Activated naive CD8-positive, alpha-beta T cell treated with anti-CD3 and anti-CD28 coated beads for 36 hours (primary cell): ENCODE measurements around the gene PWP1. TPM values are rescaled to one million over a fixed set of nuclear protein-coding genes. Genes with fewer than 3 reads are reported as not detected.

Experiments
- DNase-seq: peaks from one replicate; pipeline ENCODE4 v3.0.0; 2021
- H3K27ac Mint-ChIP-seq: one replicate; pipeline ENCODE4 v1.8.0; 2022; ENCODE audit warnings: mild to moderate bottlenecking, moderate library complexity, mixed read lengths
- H3K27me3 Mint-ChIP-seq: one replicate; pipeline ENCODE4 v1.8.0; 2022; ENCODE audit warnings: mild to moderate bottlenecking, mixed read lengths
- H3K36me3 Mint-ChIP-seq: one replicate; pipeline ENCODE4 v1.8.0; 2021; ENCODE audit warnings: mild to moderate bottlenecking, mixed read lengths
- H3K4me1 Mint-ChIP-seq: one replicate; pipeline ENCODE4 v1.8.0; 2021; ENCODE audit warnings: mixed read lengths
- H3K4me3 Mint-ChIP-seq: one replicate; pipeline ENCODE4 v1.8.0; 2022; ENCODE audit warnings: mild to moderate bottlenecking, moderate library complexity, mixed read lengths
- H3K9me3 Mint-ChIP-seq: one replicate; pipeline ENCODE4 v1.8.0; 2022; ENCODE audit warnings: mixed read lengths
- total RNA-seq, 2 experiments: library from RNA; stranded (reverse); gene quantifications; one replicate each; pipeline ENCODE4 v1.2.3, GENCODE V29; 2021

PWP1 gene
- total RNA-seq, 2 experiments from 2014 or later, result 84.1 to 87.0 TPM

DNA sequence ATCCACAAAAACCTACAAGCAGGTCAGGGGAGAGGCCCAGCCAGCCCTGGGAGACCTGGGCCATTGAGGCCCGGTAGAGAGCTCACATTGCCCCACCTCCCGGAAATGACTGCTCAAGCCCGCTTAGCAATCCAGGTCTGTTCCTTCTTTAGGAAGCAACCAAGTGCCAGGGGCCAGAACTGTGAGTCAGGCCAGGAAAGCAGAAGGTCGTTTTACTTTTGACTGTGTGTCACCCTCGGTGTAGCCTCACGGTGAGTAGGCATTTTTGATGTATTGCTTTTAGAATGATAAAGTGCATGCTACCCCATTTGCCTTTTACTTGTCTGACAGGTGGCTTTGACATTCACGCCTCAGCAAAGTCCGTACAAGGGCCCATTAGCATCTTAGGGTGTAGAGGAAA is 25.4 kb upstream of the PWP1 start:
- H3K4me1 Mint-ChIP-seq, result peaks cover 4% of the 10 kb centered on the region
- H3K36me3 Mint-ChIP-seq, result peaks cover 4% of the 10 kb centered on the region
- H3K27ac Mint-ChIP-seq, result no peak overlapping the region
- no peak for DNase-seq
- H3K27me3 Mint-ChIP-seq, result peaks cover 3% of the 10 kb centered on the region
- no peak overlapping the region for H3K4me3 Mint-ChIP-seq
- H3K9me3 Mint-ChIP-seq, result no peaks in the 10 kb centered on the region

DNA sequence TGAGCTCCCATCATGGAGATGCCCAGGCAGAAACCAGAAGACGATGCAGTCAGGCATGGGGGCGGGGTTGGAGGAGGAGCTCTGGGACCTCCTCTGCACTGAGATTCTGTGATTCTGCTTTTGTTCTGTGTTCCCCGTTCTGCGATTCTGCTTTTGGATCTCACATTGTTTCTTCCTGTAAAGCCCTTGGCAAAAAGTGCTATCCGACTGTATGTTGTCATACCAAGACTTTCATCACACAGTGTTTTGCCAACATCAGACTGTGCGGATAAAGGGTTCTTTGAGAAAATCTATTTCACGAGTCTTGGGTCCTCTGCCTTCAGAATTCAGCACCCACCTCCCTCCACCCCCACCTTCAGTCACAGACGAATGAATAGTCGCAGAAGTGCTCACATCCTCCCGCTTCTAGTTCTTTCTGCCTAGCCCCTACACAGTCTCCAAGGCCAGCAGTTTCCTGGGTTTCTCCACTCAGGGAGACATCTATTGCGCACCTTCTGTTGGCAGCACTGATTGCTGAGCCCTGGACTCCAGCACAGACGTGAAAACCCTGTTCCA is 24.7 kb upstream of the PWP1 start:
- Mint-ChIP-seq H3K27me3 (peaks cover 3% of the 10 kb centered on the region), H3K36me3 (peaks cover 4% of the 10 kb centered on the region), H3K27ac (no peak overlapping the region), H3K4me3 (no peak overlapping the region), H3K4me1 (peaks cover 4% of the 10 kb centered on the region), H3K9me3 (no peaks in the 10 kb centered on the region)
- DNase-seq, result no peak

DNA sequence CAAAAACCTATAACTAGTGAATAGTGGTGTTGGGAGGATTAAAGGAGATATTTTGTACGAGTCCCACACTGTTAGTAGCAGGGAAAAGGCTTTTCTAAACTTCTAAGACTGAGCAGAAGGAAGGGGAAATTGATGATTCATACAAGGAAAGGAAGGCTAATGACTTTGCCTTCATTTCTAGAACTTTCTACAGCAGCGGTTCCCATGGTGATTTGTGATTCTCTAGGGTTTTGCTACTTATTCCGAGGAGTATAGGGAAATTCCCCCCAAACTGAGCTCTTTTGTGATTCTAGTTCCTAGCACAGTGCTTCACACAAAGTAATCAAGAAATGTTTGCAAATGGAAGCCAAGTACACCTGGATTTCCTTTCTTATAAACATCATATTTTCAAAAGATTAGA is 23.8 kb upstream of the PWP1 start:
- H3K36me3 Mint-ChIP-seq, result peaks cover 4% of the 10 kb centered on the region
- H3K27me3 Mint-ChIP-seq, result peaks cover 3% of the 10 kb centered on the region
- H3K27ac Mint-ChIP-seq, result no peak overlapping the region
- no peaks in the 10 kb centered on the region for H3K9me3 Mint-ChIP-seq
- no peak overlapping the region for H3K4me3 Mint-ChIP-seq
- DNase-seq, result no peak
- H3K4me1 Mint-ChIP-seq, result peaks cover 4% of the 10 kb centered on the region

DNA sequence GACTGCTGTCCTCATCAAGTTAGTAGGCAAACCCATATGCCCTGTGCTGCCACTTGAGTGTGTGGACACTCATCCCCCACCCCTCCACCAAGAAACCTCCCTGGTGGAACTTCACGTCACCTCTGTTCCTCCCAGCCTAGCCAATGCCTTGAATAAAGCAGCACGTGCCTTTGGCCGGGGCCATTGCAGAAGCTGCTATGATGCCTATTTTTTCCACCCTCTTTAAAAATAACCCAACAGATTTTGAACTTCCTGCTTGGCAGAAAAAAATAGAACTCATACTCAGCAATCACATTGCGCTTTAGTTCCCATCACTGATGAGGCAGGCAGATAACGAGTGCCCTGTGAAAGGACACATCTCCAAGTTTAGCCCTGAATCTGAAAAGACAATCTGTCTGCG is 23.1 kb upstream of the PWP1 start:
- no peak overlapping the region for H3K4me3 Mint-ChIP-seq
- H3K27me3 Mint-ChIP-seq, result peaks cover 3% of the 10 kb centered on the region
- no peak overlapping the region for H3K27ac Mint-ChIP-seq
- H3K4me1 Mint-ChIP-seq, result peaks cover 4% of the 10 kb centered on the region
- no peaks in the 10 kb centered on the region for H3K36me3 Mint-ChIP-seq
- no peaks in the 10 kb centered on the region for H3K9me3 Mint-ChIP-seq
- no peak for DNase-seq

DNA sequence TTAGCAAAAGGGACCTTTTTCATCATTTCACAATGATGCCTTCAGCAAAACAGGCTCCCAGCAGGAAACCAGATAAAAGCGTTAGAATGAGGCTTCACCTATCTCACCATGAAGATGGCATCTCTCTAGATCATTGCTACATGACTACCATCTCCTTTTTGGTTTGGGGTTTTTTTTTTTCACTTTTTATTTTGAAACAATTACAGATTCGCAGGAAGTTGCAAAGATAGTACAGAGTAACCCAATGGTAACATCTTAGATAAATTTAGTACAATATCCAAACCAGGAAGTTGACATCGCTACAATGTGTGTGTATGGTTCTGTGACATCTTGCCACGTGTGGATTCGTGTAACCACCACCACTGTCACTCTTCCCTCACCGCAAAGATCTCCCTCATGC is 22.3 kb upstream of the PWP1 start:
- H3K27me3 Mint-ChIP-seq, result peaks cover 3% of the 10 kb centered on the region
- no peak for DNase-seq
- peaks cover 4% of the 10 kb centered on the region for H3K4me1 Mint-ChIP-seq
- H3K27ac Mint-ChIP-seq, result no peak overlapping the region
- no peak overlapping the region for H3K4me3 Mint-ChIP-seq
- no peaks in the 10 kb centered on the region for H3K36me3 Mint-ChIP-seq
- no peaks in the 10 kb centered on the region for H3K9me3 Mint-ChIP-seq

DNA sequence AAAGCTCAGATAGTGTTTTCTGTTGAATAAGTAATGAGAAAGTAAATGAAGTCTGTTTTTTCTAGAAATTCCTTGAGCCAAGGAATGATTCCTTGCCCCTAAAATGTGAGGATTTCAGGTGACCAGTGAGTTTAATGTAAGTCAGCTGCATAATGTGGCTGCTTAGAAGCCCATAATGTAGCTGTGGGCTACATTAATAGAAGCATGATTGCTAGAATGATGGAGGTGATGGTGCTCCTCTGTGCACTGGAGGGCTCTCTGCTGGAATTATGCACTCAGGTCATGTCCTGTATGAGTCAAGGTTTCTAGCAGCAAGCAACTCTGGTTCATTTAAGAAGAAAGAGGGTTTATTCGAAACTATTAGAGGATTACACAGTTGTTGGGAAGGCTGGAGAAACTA is 19.6 kb upstream of the PWP1 start:
- Mint-ChIP-seq H3K27ac (no peak overlapping the region), H3K27me3 (peaks cover 14% of the 10 kb centered on the region), H3K4me1 (peaks cover 7% of the 10 kb centered on the region), H3K36me3 (no peaks in the 10 kb centered on the region), H3K4me3 (no peak overlapping the region), H3K9me3 (no peaks in the 10 kb centered on the region)
- DNase-seq, result no peak

DNA sequence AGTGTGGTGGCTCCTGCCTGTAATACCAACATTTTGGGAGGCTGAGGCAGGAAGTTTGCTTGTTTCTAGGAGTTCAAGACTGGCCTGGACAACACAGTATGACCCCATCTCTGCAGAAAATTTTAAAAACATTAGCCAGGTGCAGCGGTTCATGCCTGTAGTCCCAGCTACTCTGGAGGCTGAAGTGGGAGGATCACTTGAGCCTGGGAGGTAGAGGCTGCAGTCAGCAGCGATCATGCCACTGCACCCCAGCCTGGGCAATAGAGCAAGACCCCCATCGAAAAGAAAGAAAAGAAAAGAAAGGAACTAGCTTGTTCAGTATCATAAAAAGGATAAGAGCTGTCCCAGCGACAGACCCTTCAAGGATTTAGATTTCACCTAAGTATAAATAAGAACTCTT is 18.1 kb upstream of the PWP1 start:
- Mint-ChIP-seq H3K36me3 (no peaks in the 10 kb centered on the region), H3K9me3 (no peaks in the 10 kb centered on the region), H3K27ac (no peak overlapping the region), H3K4me1 (peaks cover 7% of the 10 kb centered on the region), H3K27me3 (peaks cover 17% of the 10 kb centered on the region), H3K4me3 (no peak overlapping the region)
- no peak for DNase-seq

DNA sequence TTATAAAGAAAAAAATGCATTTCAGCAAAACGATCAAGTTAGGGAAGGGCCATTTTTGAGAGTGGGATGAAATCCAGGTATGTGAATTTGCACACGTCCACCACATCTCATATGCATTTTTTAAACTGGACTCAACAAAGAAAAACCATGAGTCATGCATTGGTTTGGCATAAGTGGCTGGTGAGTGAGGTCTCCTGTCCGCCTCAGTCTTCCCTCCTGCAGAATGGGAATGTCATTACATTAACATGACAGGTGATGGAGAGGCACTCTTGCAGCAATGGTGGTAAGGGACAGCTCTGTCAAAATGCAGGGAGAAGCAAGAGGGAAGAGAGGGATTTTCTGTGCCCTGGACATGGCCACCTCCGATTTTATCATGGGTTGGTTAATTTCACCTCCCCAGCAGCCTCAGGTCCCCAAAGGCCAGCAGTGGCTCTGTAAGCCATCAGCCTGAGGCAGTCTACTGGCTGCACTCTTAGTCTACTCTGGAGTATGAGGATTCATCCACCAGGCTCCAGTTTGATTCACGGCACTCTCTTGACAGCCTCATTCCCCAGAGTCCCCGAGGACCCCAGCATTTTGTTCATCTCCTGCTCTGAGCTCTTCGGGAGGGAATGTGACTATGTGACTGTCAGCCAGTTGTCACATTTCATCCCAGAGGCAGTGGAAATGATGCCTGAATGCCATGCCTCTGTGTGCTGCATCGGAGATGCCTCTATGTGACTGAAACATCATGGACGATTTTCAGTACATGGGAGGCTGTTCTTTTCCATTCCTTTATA is 17.1 kb upstream of the PWP1 start:
- Mint-ChIP-seq H3K9me3 (no peaks in the 10 kb centered on the region), H3K4me1 (peaks cover 4% of the 10 kb centered on the region), H3K27me3 (peaks cover 17% of the 10 kb centered on the region), H3K4me3 (no peak overlapping the region), H3K27ac (peak overlapping the region; percentile 36), H3K36me3 (no peaks in the 10 kb centered on the region)
- no peak for DNase-seq

DNA sequence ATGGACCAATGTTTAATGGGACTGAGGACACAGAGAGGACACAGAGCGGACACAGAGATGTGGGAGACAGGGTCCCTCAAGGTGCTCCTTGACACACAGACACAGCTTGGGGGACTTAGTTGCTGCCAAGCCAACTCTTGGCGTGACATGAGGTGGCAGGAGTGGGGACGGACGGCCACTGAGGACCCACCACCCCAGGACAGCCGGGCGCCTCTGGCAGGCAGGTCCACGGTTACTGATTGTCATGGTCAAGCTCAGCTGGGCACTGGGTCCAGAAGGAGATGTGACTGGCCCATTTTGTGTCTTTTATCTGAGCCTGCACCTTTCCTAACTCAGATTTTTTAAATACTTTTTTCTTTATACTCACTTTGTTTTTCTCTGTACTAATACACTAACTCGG is 15.7 kb upstream of the PWP1 start:
- Mint-ChIP-seq H3K4me3 (no peak overlapping the region), H3K27me3 (peaks cover 14% of the 10 kb centered on the region), H3K9me3 (no peaks in the 10 kb centered on the region), H3K36me3 (no peaks in the 10 kb centered on the region), H3K4me1 (peaks cover 4% of the 10 kb centered on the region), H3K27ac (no peak overlapping the region)
- no peak for DNase-seq

DNA sequence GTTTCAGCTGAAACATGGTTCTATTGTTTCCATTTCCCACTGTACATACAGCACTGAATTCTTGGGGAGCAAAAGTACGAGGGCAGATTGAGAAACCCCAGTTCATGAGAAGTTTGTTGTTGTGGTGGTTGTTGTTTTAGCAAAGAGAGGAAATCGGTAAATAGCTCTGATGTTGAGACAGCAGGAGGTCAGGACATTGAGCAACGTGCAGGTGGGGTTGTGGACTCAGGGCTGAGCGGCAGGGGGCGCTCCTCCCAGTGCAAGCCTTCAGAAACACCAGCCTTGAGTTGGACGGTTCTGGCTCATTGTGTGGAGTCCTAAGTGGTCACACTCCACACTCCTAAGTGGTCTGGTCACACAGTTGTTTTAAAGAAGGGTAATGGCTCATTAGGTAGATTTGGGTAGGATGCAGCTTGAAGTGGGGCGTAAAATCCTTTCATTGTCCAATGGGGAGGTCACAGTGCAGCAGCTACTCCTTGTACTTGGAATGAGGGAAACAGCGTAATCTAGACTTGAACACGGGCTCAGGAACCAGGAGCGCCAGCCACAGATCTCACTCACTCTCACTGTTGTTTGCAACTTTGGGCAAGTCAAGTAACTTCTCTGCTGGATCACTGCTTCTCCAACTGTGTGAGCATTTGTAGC is 14.5 kb upstream of the PWP1 start:
- no peak overlapping the region for H3K27ac Mint-ChIP-seq
- no peak overlapping the region for H3K4me3 Mint-ChIP-seq
- H3K27me3 Mint-ChIP-seq, result peaks cover 14% of the 10 kb centered on the region
- peaks cover 4% of the 10 kb centered on the region for H3K4me1 Mint-ChIP-seq
- no peaks in the 10 kb centered on the region for H3K9me3 Mint-ChIP-seq
- H3K36me3 Mint-ChIP-seq, result no peaks in the 10 kb centered on the region
- peak; percentile 33 for DNase-seq

DNA sequence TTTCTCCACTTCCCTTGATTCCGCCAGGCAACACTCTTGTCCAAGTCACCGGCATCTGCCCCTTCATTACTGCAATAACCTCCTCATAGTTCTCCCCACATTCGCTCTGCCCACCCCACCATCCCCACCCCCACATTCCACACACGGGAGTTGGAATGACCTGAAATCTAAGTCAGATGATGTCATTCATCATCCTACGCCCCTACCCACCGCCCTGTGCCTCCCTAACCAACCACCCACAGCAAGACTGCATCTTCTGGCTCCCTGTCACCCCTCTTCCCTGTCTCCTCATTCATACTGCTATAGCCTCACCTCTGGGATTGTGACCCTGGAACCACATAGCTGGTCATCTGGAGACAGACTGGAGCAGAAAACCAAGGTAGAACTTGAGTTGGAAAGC is 7.9 kb upstream of the PWP1 start:
- Mint-ChIP-seq H3K27ac (no peak overlapping the region), H3K4me3 (no peak overlapping the region), H3K4me1 (no peaks in the 10 kb centered on the region), H3K27me3 (peaks cover 16% of the 10 kb centered on the region), H3K36me3 (no peaks in the 10 kb centered on the region), H3K9me3 (no peaks in the 10 kb centered on the region)
- DNase-seq, result no peak

DNA sequence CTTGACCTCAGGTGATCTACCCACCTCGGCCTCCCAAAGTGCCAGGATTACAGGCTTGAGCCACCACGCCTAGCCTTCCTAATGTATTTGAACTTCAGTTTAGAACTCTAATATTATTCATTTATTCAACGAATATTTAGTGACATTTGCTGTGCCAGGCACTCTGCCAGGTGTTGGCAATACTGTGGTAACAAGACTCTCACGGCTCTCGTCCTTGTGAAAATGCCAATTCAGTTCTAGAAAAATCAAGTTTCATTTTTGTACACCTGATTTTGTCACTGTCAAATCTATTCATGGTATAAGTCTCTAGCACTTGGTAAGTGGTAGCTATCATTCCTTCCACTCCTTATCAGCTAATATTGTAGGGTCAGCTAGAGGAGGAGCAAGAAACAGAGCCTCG is 6.3 kb upstream of the PWP1 start:
- DNase-seq, result no peak
- Mint-ChIP-seq H3K4me1 (peaks cover 1% of the 10 kb centered on the region), H3K9me3 (peaks cover 4% of the 10 kb centered on the region), H3K36me3 (no peaks in the 10 kb centered on the region), H3K4me3 (no peak overlapping the region), H3K27me3 (peaks cover 16% of the 10 kb centered on the region), H3K27ac (no peak overlapping the region)

DNA sequence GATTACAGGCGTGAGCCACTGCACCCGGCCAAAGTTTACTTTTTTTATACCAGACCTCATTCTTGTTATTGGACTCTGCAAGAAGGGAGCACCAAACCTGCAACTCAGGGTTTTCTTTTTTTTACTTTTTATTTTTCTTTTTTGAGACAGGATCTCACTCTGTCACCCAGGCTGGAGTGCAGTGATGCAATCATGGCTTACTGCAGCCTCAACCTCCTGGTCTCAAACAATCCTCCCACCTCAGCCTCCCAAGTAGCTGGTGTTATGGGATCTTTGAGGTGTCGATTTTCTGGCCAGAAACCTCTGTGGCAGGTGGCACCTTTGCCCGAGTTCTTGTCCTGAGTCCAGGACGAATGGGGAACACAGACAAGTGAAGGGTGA is 4.2 kb upstream of the PWP1 start:
- Mint-ChIP-seq H3K4me1 (peaks cover 13% of the 10 kb centered on the region), H3K27ac (no peak overlapping the region), H3K36me3 (peaks cover 9% of the 10 kb centered on the region), H3K27me3 (peaks cover 16% of the 10 kb centered on the region), H3K9me3 (peaks cover 4% of the 10 kb centered on the region), H3K4me3 (no peak overlapping the region)
- DNase-seq, result no peak

DNA sequence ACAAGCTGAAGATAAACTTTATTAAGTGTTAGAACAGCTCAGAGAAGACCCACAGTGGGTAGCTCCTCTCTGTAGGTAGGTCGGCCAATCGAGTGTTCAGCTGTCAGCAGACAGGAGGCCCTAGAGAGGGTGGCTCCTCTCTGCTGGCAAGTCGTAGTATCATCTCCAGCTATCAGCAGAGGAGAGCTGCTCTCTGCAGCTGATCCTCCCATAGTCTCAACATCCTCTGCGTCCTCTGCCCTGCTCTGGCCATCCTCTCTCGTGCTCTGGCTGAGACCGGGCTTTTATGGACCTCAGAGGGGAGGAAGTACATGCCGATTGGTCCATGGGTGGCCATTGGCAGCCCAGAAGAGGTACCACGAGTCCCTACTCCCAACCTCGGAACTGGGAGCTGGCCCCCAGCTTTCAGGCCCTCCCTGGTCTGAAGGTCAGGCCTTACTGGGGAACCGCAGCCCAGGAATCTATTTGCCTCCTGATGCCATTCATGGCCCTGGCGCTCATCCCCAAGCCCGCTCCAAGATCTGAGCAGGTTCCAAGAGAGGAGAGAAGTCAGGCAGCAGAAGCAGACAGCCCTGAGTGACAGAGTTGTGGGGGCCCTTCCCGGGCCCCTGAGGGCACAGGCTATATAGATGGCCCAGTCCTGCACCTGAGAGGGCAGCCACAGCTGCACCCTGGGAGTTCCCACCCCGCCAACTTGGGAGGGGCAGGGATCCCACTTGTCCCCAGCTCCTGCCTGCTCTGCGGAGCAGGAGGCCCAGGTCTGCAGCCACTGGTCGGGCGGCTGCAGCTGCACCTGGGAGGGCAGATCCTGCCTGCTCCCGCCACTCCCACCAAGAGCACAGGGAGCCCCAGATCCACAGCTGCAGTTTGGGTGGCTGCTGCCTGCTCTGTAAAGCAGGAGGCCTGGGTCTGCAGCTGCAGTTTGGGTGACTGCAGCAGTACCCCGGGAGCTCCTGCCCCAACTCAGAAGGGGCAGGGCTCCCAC is 3.5 kb upstream of the PWP1 start:
- peaks cover 11% of the 10 kb centered on the region for H3K27me3 Mint-ChIP-seq
- H3K27ac Mint-ChIP-seq, result no peak overlapping the region
- no peak for DNase-seq
- no peak overlapping the region for H3K4me3 Mint-ChIP-seq
- H3K4me1 Mint-ChIP-seq, result peaks cover 17% of the 10 kb centered on the region
- peaks cover 12% of the 10 kb centered on the region for H3K36me3 Mint-ChIP-seq
- peaks cover 4% of the 10 kb centered on the region for H3K9me3 Mint-ChIP-seq
